Activated T-helper 1 cell treated with anti-CD3 and anti-CD28 coated beads, Interleukin-2, amount 50 U/mL, for 16 hours (primary cell): ENCODE data around the gene EGLN1.
A peak's percentile ranks its signal among the peaks of the same experiment; 100 is the strongest.
"Not testable (repeated sequence)": the region's sequence is repeated elsewhere in the genome, so short reads cannot be mapped to it uniquely, and the experiment has no call there.

ENCODE experiments used
- DNase-seq, 2 donors: peaks; one replicate each; pipeline ENCODE4 v3.0.0-alpha.2; 2020; ENCODE audit warnings: low read depth in 1 of 2, low spot score in 1 of 2

Gene EGLN1

DNA sequence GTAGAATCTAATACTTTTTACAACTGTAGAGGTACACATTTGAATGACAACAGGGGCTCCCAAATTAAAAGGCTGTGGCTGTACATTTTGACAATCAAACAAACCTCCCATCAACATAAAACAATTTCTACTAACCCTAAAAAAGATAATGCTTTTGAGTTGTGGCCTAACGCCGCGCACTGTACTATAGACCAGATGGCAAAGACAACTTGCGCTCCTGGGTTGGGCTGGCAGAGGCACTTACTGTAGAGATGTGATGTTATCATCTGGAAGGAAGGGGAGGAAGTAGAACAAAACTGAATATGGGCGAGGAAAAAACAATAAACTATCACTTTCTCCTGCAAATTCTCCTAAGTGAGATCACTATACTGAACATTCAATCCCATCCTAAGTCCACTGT lies 57.9 kb downstream of the EGLN1 start:
- DNase-seq, result no peak

DNA sequence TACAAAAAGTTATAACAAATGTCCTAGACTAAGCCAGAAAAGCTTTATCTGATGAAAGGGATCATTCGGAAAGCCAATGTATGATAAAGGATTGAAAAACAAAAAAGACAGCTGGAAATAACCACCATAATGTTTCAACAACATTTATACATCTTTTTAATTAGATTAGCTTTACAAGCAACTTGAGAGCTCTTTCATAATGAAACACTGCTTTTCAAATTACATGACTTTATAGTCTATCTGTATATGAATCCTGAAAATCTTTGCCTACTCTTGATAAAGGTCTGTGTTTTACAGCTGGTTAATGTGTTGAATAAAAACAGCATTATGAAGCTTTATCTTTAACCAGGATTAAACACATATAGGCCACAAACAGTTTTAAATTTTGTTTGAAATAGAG lies 58.5 kb downstream of the EGLN1 start:
- no peak for DNase-seq

DNA sequence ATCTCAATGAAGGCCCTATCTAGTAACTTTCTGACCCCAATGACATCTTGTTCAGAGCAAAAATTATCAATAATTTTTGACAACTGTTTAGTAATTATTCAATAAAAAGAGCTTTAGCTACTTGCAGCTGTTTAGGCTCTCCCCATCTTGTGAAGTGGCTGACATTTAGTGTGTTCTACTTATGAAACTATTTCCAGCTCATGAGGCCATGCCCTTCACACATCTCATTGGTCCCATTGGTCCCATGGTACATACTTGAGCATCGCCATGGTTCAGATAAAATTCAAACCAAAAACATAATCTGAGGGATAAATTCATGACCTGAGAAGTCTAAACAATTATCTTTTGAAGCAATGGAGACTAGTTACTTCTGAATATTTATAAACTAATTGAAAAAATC lies 59.8 kb downstream of the EGLN1 start:
- DNase-seq, result no peak

DNA sequence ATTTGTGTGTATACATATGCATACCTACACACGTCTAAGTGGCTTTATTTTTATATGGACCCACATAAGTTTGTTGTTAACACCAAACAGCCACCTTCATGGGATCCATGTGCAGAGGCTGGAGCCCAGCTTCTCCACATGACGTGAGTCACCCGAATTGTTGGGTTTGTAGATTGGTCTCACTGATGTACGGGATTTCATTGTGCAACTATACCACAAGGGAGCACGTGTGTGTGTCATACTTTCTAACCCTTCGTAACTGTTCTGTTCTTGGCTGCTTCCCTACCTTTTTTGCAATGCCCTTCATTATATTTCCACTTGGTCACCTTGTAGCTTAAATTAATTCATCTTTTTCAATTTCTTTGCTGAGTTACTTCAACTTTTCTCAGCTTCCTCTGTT lies 63.0 kb downstream of the EGLN1 start:
- DNase-seq, result no peak

DNA sequence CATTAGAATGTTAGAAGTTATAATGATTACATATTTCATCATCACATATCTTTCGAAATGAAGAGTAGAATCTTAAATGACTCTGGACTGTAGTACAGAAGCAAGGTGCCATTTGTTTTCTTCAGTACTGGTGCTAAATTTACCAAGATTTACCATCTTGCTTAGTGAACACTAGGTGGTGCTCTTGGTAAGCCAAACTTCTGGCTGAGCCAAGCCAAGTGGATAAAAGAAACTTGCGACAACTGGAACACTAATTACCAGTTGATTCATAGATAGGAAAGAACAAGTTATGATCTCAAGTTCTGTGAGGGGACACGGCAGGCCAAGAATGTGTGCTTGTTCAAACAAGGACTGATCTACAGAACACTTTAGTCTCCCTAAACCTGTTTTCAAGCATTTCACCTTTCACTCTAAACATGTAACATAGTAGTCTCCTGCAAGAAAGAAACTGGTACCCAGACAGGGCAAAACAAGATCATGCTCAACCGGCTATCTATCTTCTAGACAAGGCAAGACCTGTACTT lies 64.2 kb downstream of the EGLN1 start:
- DNase-seq, result no peak

DNA sequence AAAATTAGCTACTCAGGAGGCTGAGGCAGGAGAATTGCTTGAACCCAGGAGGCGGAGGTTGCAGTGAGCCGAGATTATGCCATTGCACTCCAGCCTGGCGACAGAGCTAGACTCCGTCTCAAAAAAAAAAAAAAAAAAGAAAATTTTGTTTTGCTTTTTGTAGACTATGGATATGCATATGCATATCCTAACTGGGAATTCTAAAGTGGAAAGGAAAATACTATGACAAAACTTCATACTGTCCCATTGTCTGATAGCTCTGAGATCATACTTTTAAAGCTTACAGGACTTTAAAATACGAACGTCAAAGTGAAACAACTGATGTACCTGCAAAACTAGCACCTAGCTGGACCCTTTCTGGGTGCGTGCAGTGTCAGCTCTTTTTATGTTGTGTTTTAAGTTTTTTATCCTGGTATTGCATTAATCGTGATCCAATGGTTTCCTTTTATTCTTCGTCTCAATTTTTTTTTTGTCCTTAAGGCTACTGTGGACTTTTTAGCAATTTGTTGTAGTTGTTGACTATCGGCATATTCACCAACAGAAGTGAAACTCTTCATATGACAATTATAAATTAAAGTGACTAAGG lies 64.8 kb downstream of the EGLN1 start:
- DNase-seq, result no peak

DNA sequence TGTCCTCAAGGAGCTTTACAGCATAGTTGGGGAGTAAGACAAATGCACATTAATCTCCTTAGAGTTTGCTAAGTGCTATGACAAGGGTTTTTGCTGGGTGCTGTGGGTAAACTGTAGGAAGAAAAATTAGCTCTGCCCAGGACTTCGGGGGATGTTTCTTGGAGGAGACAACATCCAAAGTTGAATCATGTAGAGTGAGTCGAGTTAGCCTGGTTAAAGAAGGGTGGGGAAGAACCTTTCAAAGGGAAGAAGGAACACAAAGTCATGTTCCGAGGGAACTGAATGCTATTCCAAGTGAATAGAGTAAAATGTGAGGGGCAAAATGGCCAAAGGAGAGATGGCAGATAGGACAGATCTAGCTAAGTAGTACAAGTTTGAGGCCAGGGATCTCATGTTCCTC lies 66.9 kb downstream of the EGLN1 start:
- DNase-seq, result no peak

DNA sequence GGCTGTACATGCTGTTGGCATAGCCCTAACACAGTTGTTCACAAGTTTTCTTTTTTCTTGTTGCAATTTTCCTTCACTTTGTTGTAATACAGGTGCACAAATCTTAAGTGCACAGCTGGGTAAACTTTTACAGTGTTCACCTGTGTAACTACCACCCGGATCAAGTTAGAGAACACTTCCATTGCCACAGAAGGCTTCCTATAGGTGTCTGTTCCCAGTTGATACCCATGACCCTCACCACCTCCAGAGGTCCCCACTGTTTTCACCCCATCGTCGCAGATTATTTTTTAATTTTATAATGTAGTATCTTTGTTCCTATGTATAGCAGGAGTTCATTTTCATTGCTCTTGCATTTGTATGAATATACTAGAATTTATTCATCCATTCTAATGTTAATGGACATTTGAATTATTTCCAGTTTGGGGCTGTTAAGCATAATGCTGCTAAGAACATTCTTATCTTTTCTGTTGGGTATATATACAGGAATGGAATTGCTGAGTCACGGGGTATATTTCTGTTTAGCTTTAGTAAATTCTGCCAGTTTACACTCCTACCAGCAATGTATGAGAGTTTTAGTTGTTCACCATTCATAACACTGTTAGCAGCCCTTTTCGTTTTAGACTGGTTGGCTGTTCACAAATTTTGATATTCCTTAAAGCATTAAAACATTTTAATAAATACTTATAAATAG lies 67.6 kb downstream of the EGLN1 start:
- DNase-seq, result no peak

DNA sequence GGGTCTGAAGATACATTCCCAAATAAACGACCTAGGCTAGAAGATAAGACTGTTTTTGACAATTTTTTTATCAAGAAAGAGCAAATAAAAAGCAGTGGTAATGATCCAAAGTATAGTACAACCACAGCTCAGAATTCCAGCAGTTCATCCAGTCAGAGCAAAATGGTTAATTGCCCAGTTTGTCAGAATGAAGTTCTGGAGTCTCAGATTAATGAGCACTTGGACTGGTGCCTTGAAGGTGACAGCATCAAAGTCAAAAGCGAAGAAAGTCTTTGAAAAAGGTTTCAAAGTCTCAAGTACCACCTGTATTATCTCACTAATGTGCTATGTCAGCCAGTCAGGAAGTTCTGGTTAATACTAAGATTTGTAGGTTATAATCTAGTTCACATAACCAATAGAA lies 69.0 kb downstream of the EGLN1 start:
- DNase-seq, result no peak

DNA sequence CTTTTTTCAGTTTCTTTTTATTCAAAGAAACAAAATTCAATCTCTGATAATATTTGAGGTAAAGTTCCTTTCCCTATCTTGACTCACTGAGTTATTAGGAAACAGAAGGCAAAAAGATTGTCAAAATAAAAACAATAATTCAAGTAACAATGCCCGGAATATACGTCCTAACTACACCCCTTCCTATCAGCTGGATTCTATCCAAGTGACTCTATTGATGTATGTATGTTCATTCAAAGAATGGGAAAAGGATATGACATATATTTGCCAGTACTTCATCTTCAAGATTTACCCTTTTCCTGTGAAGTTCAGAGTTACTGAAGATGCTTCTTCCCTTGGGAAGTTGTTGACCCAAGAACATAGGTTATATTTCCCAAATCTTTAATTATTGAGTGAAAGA lies 70.3 kb downstream of the EGLN1 start:
- no peak for DNase-seq

DNA sequence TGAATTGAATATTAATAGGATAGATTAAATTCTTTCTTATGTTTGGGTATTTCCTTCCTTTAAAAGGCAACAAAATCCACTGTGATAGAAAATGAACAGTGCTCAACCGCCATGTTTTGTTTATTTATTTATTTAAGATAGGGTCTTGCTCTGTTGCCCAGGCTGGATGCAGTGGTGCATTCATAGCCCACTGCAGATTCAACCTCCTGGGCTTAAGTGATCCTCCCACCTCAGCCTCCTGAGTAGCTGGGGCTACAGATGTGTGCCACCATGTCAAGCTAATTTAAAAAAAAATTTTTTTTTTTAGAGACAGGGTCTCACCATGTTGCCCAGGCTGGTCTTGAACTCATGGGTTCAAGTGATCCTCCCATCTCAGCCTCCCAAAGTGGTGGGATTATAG lies 73.2 kb downstream of the EGLN1 start:
- not testable (repeated sequence) for DNase-seq

DNA sequence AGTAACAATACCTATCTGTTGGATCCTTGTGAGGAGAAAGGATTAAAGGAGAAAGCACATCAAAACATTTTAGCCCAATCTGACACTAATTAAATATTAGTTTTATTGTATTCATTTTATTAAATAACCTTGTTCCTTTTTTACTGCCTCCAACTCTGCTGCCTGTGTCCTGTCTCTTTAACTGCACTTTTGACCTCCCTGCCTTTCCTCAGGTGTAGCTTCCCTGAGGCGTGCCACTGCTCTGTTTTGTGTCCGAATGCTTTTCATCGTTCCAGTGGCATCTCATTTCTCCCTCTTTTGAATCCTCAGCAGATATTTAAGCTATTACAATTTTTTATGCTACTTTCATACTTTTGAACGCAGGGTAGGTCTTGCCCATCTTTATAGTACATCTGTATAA lies 73.6 kb downstream of the EGLN1 start:
- DNase-seq, result no peak

DNA sequence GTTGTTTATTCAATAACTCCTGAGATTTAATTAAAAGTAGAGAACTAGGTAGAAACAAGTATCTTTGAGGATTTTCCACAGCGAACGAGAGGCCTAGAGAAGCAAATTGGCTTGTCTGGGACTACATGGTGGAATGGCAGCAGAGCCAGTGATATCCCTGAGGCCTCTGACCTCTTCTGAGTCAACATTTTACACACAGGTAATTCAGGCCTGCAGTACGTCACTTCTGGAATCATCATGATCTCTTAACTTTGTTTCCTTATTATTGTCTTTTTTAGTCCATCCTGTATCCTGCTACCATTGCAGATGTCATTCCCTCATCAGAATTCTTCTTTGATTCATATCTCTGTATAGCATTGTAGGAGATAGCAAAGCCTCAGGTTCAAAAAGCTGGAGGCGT lies 74.1 kb downstream of the EGLN1 start:
- DNase-seq, result no peak

DNA sequence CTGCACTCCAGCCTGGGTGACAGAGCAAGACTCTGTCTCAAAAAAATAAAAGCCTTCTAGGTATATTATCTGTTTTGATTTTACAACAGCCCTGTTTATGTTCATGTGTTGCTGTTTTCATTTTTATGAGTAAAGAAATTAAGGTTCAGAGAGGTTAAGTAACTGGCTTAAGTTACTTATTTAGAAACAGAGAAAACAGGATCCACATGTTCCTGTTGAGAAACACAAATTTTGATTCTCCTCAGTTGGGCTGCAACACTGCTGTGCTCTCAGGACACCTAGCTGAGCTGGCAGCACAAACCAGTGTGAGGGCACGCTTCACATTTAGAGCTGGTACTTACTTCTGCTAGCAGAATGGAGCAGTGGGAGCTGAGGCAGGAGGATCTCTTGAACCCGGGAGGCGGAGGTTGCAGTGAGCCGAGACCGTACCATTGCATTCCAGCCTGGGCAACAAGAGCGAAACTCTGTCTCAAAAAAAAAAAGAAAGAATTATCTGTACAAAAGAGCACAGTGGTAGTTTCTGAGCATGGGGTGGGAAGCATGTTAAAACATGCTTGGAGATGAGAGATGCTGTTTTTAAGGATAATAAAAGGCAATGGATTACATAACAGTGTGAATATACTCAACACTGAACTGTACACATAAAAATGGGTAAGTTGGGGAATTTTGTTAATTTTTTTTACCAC lies 81.6 kb downstream of the EGLN1 start:
- no peak for DNase-seq

DNA sequence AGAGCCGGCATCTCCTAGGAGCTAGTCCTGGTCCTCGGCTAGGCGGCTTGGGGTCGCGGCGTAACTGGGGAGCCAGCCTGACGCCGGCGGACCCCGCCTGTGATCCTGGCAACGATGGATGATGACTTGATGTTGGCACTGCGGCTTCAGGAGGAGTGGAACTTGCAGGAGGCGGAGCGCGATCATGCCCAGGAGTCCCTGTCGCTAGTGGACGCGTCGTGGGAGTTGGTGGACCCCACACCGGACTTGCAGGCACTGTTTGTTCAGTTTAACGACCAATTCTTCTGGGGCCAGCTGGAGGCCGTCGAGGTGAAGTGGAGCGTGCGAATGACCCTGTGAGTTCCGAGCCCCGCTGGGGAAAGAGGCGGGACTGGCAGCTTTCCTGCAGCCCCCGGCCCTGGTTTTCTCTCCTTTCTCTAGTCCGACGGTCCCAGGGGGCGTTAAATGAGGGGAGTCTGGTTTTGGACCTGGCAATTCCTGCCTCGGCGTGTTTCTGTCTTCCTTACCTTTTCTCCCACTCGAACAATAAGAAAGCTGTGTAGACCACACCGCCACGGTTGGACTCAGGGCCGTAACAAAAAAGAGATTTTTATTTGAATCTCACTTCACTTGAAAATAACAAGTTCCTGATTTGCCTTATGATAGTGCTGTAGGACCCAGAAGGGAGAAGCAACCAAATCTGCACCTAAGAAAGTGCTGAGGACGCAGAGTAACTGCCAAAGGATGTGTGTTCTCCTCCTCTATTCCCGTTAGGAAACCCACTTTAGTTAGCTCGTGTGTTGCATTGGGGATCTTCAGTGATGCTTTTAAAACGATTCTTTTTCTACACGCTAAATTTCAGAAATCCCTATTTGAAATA lies 83.6 kb downstream of the EGLN1 start, which contains the start of gene SPRTN:
Gene SPRTN (plus strand): TSS at position 24 of the 859 bp plus-strand sequence. CDS start 91 bp downstream, at position 115.
- no peak for DNase-seq

DNA sequence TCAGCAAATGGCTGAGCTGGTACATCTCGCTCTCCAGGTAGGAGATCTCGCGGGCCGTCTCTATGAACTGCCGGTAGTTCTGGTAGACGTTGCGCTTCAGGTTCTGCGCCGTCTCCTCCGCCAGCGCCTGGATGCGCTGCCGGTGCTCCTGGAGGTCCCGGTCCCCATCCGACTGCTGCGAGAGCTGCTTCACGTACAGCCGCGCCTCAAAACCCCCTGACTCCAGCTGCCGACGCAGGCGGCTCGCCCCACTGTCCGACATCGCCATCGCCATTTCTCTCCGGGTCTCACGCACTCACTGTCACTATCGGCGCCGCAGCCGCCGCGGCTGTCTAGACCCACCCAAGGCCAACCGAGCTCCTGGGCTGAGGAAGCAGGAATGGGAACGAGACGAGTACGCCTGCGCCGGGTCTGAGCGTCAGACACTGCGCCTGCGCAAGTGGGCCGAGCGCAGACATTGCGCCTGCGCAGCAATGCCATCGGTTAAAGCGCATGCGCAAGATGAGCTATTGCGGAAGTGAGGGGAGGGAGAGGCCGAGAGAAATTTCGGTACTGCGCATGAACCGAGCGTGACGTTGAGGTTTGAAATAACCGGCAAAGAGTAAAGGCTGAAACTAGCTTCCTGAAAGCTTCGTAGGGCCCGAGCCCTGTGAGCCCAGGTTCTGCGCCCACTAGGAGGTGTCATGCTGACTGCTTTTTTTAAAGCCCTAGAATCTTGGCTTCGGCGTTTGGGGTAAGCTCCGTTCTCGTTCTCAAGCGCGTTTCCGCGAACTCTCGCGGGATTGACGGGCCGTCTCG lies 84.4 kb downstream of the EGLN1 start, which contains the start of gene EXOC8:
Gene EXOC8 (minus strand): TSS at position 381 of the 798 bp plus-strand sequence. CDS start 107 bp downstream, at position 274.
- DNase-seq, result peak; percentile 93 to 97

DNA sequence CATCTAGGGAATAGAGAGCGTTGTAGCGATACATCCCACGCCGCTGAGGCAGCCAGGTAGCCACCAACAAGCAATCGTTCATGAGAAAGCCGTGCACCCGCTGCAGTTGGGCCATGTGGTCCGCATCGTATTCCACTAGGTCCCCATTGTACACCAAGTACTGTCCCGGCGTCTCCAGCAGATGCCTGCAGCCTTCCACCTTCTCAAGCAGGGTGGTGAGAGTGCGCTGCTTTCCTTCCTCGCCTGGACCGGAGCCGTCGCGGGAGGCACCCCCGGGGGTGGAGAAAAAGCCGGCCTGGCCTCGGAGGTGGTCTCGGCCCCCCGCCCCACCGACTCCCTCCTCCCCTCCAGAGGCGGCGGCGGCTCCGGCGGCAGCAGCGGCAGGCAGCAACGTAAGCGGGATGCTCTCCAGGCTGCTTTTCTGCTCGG lies 85.0 kb downstream of the EGLN1 start:
- DNase-seq, result peak in 1 of 2 donors; percentile 34

DNA sequence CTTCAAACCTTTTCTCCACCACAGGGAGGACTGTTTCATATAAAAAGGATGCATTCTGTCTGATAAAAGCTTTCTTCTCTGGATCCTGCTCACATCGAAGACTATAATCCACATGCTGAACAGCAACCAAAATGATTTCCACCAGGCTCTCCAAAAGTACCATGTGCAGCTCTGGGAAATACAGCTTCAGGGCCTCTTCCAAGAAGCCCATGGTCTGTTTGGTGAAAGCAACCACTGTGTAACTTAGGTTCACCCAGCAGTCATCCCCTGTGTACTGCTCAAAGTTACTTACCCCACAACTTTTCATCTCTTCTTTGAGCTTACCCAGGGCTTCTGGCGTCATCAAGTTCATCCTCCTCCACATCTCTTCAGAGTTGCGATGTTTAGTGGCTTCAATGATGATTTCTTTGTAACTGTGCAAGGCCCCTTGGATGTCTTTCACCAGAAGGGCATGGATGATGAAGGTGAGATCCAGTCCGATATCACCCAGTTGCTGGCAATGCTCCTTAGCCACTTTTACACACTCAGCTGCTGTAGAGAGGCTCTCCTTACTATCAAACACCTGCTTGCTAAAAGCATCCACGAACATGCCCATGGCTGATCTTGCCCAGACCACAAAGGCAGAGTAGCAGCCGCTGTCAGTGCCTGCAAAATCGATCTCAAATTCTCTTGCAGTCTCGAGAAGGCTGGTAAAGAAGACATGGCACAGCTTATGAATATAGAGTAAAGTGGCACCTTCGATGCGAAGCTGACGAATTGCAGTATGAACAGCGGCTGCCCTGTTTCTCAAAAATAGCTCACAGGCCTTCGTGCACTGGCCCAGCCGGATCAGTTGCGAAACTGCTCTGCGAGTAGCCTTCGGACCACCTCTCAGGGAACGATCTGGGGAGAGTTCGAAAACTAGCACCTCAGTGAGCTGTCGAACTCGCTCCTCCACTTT lies 86.2 kb downstream of the EGLN1 start:
- DNase-seq, result no peak

DNA sequence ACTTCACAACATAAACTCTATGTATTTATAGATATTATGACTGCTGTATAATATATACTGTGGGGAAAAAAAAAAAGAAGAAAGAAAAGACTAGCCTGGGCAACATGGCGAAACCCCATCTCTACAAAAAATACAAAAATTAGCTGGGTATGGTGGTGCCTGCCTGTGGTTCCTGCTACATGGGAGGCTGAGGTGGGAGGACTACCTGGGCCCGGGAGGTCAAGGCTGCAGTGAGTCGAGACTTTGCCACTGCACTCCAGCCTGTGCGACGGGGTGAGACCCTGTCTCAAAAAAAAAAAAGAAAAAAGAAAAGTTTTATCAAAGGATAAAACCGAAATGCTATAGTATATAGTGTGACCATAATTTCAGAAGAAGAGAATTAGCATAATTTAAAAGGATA lies 87.1 kb downstream of the EGLN1 start:
- DNase-seq, result no peak
